Gastroesophageal sphincter (tissue), 4 donors: Measurements from ENCODE around the gene PRAC2. TPM values are rescaled to one million over a fixed set of nuclear protein-coding genes. Genes with fewer than 3 reads are reported as not detected.

Experiments
- ATAC-seq: fragments of 150-250 bp; one replicate; pipeline ENCODE4 v1.9.1; 2016; ENCODE audit warnings: mild to moderate bottlenecking, moderate library complexity
- H3K27ac ChIP-seq, 4 donors: fragments of 200-600 bp; sonication (generic) in 3 of 4; 1 replicate in 3 of 4; 2 replicates in 1 of 4; pipeline ENCODE4 v1.5.1; 2016 to 2019
- H3K27me3 ChIP-seq: fragments of 200-600 bp; sonication (generic); one replicate; pipeline ENCODE4 v1.5.1; 2019
- H3K36me3 ChIP-seq, 2 donors: fragments of 200-600 bp; sonication (generic); one replicate each; pipeline ENCODE4 v1.5.1; 2019; ENCODE audit warnings: control low read depth in 1 of 2
- H3K4me1 ChIP-seq, 3 donors: fragments of 200-600 bp; sonication (generic); 1 replicate in 2 of 3; 2 replicates in 1 of 3; pipeline ENCODE4 v1.5.1; 2016 to 2019; ENCODE audit warnings: control low read depth in 2 of 3
- H3K4me3 ChIP-seq, 2 donors: fragments of 200-600 bp; sonication (generic); one replicate each; pipeline ENCODE4 v1.5.1; 2019; ENCODE audit warnings: mild to moderate bottlenecking in 1 of 2, moderate library complexity in 1 of 2
- H3K9me3 ChIP-seq, 3 donors: fragments of 200-600 bp; sonication (generic); one replicate each; pipeline ENCODE4 v1.5.1; 2017 to 2019; ENCODE audit warnings: control low read depth in 2 of 3
- CTCF ChIP-seq, 4 experiments: fragments of 200-600 bp in 2 of 4; fragments of 450-650 bp in 2 of 4; sonication (generic) in 1 of 4; IDR thresholded peaks; one replicate each; pipeline ENCODE4 v1.5.1; 2017 to 2019; ENCODE audit warnings: antibody characterized with exemption in 4 of 4, mild to moderate bottlenecking in 2 of 4, moderate library complexity in 2 of 4
- EP300 ChIP-seq: sonication (generic); formaldehyde crosslinking; IDR thresholded peaks from one replicate; pipeline ENCODE4 v1.6.1; 2017; ENCODE audit warnings: antibody characterized with exemption, mild to moderate bottlenecking
- POLR2A ChIP-seq, 2 donors: fragments of 450-650 bp; IDR thresholded peaks; one replicate each; pipeline ENCODE4 v1.6.1; 2017; ENCODE audit warnings: antibody characterized with exemption in 2 of 2, mild to moderate bottlenecking in 2 of 2, moderate library complexity in 1 of 2
- POLR2AphosphoS5 ChIP-seq: sonication (generic); formaldehyde crosslinking; IDR thresholded peaks from one replicate; pipeline ENCODE4 v1.6.1; 2017; ENCODE audit warnings: antibody characterized with exemption
- WGBS, 2 donors: methylation state at CpG; one replicate each; pipeline ENCODE4 v1.1.5; 2018; ENCODE audit warnings: low coverage in 1 of 2; 5-methylcytosine and 5-hydroxymethylcytosine counted together
- total RNA-seq, 4 donors: library from RNA; depleted of rRNA; stranded (reverse); fragments of >200 nt; gene quantifications; one replicate each; pipeline ENCODE4 v1.1.0, GENCODE V29; 2016

Gene PRAC2
- total RNA-seq, 4 donors from 2014 or later = not detected

DNA sequence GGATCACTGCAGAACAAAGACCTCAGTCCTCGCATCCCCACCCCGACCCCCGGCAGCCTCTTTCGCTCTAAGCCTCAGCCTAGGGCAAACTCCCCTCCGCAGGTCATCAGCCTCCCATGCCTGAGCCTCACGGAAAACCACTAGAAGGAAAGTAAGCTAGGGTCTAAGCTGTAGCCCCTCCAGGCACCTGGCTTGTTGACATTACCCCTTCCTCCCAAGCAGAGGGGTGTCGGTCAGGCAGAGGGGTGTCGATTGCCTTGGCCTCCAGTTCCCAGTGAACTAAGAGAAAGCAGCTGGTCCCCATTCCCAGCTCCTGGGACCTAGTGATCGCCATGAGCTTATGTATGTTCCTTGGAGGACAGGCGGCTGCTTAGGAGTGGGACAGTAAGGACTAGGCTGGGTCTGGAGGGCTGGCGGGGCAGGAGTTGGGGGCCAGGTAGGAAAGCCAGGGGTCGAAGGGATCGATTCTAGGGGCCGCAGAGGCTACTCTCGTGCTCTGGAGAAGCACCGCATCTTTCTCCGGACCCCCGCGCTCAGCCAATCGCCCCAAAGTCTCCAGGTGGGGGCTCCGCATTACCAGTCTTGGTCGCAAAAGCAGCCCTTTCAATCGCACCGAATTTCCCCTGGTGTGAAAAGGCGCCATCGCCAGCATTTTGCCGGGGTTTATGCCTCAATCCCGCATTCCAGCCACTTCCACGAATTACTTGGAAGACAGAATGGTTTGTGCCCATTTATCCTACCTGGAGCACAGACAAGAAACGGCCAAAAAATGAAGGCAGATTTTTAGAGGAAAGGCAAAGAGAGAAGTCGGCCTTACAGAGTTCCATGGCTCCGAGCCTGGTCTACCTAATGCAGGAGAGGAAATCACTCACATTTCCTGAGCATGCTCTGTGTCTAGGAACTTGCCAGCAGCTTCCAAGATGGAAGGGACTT lies 26.9 kb downstream of the PRAC2 start:
- Histone ChIP-seq H3K27me3 (peaks cover 100% of the 10 kb centered on the region), H3K4me1 (peaks cover 0 to 27% (median 5%) of the 10 kb centered on the region in 3 donors), H3K4me3 (no peak overlapping the region), H3K9me3 (no peaks in the 10 kb centered on the region), H3K27ac (no peak overlapping the region), H3K36me3 (no peaks in the 10 kb centered on the region)
- TF ChIP-seq EP300 = no peak
- ATAC-seq = no peak
- WGBS, 2 donors = 9 to 40% methylated on average over 1 to 11 of the region's 32 CpGs

GRCh38 chr17:48751172-48751571 lies 28.2 kb downstream of the PRAC2 start:
- H3K27me3 ChIP-seq = peaks cover 100% of the 10 kb centered on the region
- no peak overlapping the region for H3K27ac ChIP-seq
- ATAC-seq = no peak
- H3K36me3 ChIP-seq = no peaks in the 10 kb centered on the region
- no peak for TF ChIP-seq POLR2A (IDR thresholded peaks at IDR 0.05)
- no peak for TF ChIP-seq EP300
- H3K4me3 ChIP-seq = no peak overlapping the region
- no CpG with 5 or more reads among the region's 3 CpGs for WGBS, 2 donors
- no peaks in the 10 kb centered on the region for H3K9me3 ChIP-seq
- peaks cover 0 to 30% (median 10%) of the 10 kb centered on the region in 3 donors for H3K4me1 ChIP-seq

- Histone ChIP-seq H3K27ac (no peak overlapping the region), H3K4me3 (no peak overlapping the region), H3K9me3 (no peaks in the 10 kb centered on the region), H3K36me3 (no peaks in the 10 kb centered on the region), H3K4me1 (peaks cover 0 to 30% (median 10%) of the 10 kb centered on the region in 3 donors), H3K27me3 (peaks cover 100% of the 10 kb centered on the region)
- no peak for ATAC-seq
- TF ChIP-seq EP300 = no peak
- no peak for TF ChIP-seq POLR2A (IDR thresholded peaks at IDR 0.05)
- TF ChIP-seq CTCF (IDR thresholded peaks at IDR 0.05) = no peak
- TF ChIP-seq POLR2AphosphoS5 = no peak
- 3 to 6% methylated on average over 10 to 12 of the region's 13 CpGs for WGBS, 2 donors
These were observed 28.9 kb downstream of the PRAC2 start for GRCh38 chr17:48751733-48752398.

- WGBS, 2 donors = 3% methylated on average over 8 to 10 of the region's 43 CpGs
- ATAC-seq = no peak
- Histone ChIP-seq H3K9me3 (no peaks in the 10 kb centered on the region), H3K27ac (no peak overlapping the region), H3K36me3 (no peaks in the 10 kb centered on the region), H3K4me1 (peaks cover 0 to 30% (median 10%) of the 10 kb centered on the region in 3 donors), H3K27me3 (peaks cover 100% of the 10 kb centered on the region), H3K4me3 (no peak overlapping the region)
- TF ChIP-seq POLR2A (IDR thresholded peaks at IDR 0.05) (no peak), CTCF (IDR thresholded peaks at IDR 0.05) (no peak), EP300 (no peak)
These were observed 29.7 kb downstream of the PRAC2 start for GRCh38 chr17:48752399-48753288.

DNA sequence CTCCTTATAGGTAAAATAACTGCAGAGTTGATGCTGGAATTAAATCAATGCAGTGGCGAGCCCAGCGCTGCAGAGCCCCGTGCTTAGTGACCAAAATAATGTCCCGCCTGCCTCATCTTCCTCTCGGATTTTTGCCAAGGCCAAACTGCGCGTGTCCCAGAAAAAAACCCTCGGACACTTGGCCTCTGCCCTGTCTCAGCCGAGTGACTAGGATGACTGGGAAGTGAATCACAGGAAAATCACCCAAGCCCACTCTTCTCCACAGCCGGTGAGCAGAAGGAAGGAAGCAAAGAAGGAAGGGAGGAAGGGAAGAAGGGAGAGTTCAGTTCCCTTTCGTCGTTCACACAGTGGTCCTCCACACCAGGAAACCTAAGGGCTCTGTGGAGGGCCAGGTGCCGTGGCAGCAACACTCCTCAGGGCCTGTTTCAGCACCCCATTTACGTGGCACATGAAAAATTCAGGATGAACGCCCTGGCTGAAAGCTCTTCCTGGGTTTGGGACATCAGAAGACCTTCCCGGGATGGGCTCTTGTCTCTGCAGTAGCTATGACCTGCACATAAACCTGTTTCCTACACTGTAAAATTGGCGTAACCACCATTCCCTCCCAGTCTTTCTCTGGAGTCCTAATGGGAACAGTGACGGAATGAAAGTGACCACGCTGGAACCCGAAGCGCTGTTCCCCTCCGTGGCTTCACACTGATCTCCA lies 31.0 kb downstream of the PRAC2 start:
- no peak for TF ChIP-seq CTCF (IDR thresholded peaks at IDR 0.05)
- no peak for TF ChIP-seq EP300
- no peak for TF ChIP-seq POLR2AphosphoS5
- H3K27ac ChIP-seq = no peak overlapping the region
- H3K4me1 ChIP-seq = peaks cover 0 to 30% (median 10%) of the 10 kb centered on the region in 3 donors
- 0 to 16% methylated on average over 1 to 19 of the region's 22 CpGs for WGBS, 2 donors
- no peaks in the 10 kb centered on the region for H3K36me3 ChIP-seq
- no peak for ATAC-seq
- H3K27me3 ChIP-seq = peaks cover 100% of the 10 kb centered on the region
- H3K4me3 ChIP-seq = no peak overlapping the region
- no peaks in the 10 kb centered on the region for H3K9me3 ChIP-seq
